Measurements from ENCODE around the gene ARHGEF28. TPM values are rescaled to one million over a fixed set of nuclear protein-coding genes. Genes with fewer than 3 reads are reported as not detected.

The ARHGEF28 gene, protein sequence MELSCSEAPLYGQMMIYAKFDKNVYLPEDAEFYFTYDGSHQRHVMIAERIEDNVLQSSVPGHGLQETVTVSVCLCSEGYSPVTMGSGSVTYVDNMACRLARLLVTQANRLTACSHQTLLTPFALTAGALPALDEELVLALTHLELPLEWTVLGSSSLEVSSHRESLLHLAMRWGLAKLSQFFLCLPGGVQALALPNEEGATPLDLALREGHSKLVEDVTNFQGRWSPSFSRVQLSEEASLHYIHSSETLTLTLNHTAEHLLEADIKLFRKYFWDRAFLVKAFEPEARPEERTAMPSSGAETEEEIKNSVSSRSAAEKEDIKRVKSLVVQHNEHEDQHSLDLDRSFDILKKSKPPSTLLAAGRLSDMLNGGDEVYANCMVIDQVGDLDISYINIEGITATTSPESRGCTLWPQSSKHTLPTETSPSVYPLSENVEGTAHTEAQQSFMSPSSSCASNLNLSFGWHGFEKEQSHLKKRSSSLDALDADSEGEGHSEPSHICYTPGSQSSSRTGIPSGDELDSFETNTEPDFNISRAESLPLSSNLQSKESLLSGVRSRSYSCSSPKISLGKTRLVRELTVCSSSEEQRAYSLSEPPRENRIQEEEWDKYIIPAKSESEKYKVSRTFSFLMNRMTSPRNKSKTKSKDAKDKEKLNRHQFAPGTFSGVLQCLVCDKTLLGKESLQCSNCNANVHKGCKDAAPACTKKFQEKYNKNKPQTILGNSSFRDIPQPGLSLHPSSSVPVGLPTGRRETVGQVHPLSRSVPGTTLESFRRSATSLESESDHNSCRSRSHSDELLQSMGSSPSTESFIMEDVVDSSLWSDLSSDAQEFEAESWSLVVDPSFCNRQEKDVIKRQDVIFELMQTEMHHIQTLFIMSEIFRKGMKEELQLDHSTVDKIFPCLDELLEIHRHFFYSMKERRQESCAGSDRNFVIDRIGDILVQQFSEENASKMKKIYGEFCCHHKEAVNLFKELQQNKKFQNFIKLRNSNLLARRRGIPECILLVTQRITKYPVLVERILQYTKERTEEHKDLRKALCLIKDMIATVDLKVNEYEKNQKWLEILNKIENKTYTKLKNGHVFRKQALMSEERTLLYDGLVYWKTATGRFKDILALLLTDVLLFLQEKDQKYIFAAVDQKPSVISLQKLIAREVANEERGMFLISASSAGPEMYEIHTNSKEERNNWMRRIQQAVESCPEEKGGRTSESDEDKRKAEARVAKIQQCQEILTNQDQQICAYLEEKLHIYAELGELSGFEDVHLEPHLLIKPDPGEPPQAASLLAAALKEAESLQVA (N-terminal part only)
- total RNA-seq (2016; rRNA removed; fragmentation: Illumina TruSeq; extraction: Trizol) (34.1 and 36.7 TPM in 2 replicates), polyA plus RNA-seq (2011; rRNA removed) (15.0 and 17.4 TPM in 2 replicates), polyA minus RNA-seq (2011; rRNA and poly(A)+ RNA removed; ENCODE audit: low replicate concordance) (7.5 and 73.0 TPM in 2 replicates), Bru-seq, nascent RNA (percentile 93 among the genes with signal in this experiment), BruChase-seq, experiment 1, labeled RNA remaining after a 6-hour chase (percentile 73 among the genes with signal in this experiment), BruChase-seq, experiment 2, labeled RNA remaining after a 2-hour chase (percentile 83 among the genes with signal in this experiment)
- total RNA-seq (2016; cell fraction: cytosol; rRNA removed; fragmentation: Illumina TruSeq; extraction: Trizol; ENCODE audit: low read depth), result 24.5 and 25.4 TPM in 2 replicates
- total RNA-seq (2016; cell fraction: insoluble cytoplasmic fraction; rRNA removed; fragmentation: Illumina TruSeq; extraction: Trizol), result 31.7 and 34.4 TPM in 2 replicates
- total RNA-seq (2016; cell fraction: membrane; rRNA removed; fragmentation: Illumina TruSeq; extraction: Trizol), result 12.5 and 13.4 TPM in 2 replicates
- 68.4 and 71.0 TPM in 2 replicates for total RNA-seq (2016; cell fraction: nucleus; rRNA removed; fragmentation: Illumina TruSeq; extraction: Trizol)
- polyA plus RNA-seq (2011; cell fraction: cytosol; rRNA removed), result 8.9 and 10.6 TPM in 2 replicates
- 37.6 and 39.6 TPM in 2 replicates for polyA plus RNA-seq (2011; cell fraction: nucleus; rRNA removed)
- 21.7 and 22.1 TPM in 2 replicates for polyA plus RNA-seq (2012)
- polyA plus RNA-seq (2016; cell fraction: cytosol; fragmentation: Illumina TruSeq; extraction: Trizol; ENCODE audit: low read depth), result 1.3 and 1.4 TPM in 2 replicates
- 19.3 and 20.1 TPM in 2 replicates for polyA plus RNA-seq (2016; cell fraction: insoluble cytoplasmic fraction; fragmentation: Illumina TruSeq; extraction: Trizol; ENCODE audit: low read depth)
- 2.5 and 2.8 TPM in 2 replicates for polyA plus RNA-seq (2016; cell fraction: membrane; fragmentation: Illumina TruSeq; extraction: Trizol; ENCODE audit: low read depth)
- 33.5 and 34.3 TPM in 2 replicates for polyA plus RNA-seq (2016; cell fraction: nucleus; fragmentation: Illumina TruSeq; extraction: Trizol; ENCODE audit: insufficient read depth, low read depth)
- 33.6 and 40.2 TPM in 2 replicates for polyA minus RNA-seq (2011; cell fraction: cytosol; rRNA and poly(A)+ RNA removed)
- 304 and 307 TPM in 2 replicates for polyA minus RNA-seq (2011; cell fraction: nucleus; rRNA and poly(A)+ RNA removed)
- long read RNA-seq, experiment 1, partial matches to known transcripts, result 10 of 14 reads
- long read RNA-seq, experiment 1, other reads (novel, unspliced or antisense), result 4 of 14 reads
- long read RNA-seq, experiment 2, partial matches to known transcripts, result 28 of 54 reads
- long read RNA-seq, experiment 2, other reads (novel, unspliced or antisense), result 26 of 54 reads

DNA sequence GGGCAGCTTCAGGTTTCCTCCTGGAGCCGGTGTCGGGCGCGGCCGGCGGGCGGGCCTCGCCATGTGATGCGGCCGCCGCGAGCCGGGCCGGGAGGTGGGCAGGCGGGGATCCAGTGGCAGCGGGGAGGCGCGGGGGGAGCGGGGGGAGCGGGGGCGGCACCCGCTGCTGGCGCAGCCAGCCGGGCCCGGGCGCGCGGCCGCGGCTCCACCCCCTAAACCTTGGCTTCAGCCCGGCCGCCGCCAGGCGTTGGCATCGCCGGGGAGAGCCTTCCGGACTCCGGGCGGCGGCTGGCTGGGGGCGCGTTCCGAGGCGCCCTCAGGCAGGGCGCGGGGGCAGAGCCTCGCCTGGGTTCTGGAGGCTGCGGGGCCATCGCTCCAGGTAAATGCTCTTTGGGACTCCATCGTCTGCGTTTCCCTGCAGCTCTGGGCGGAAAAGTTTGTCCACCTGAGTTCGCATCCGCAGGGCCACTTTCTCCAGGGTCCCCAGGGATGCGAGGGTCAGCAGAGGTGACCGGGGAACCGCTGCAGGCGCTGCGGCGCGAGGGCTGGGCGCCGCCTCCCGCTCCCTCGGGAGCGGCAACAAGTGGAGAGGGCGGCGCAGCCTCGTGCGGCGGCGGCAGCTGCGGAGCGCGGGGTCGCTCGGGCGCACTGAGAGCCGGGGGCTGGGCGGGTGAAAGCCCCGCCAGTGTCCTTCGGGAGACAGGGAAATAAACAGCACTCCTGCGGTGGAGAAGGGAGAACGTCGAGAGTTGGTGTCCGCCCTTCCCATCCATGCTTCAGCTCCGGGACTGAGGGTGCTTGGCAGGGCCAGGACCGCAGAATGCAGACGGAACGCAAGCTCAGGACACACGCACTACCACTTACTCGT is at the start of gene ARHGEF28:
ARHGEF28 (plus strand) TSS at position 253 of the 868 bp plus-strand sequence. CDS start 58,656 bp downstream, outside the sequence.
- in situ Hi-C loops (cut with HindIII; ENCODE audit: extremely low pct_ligation_motif_present, low pct_unique_long_range_greater_than_20kb) (no loop called here), intact Hi-C loops (cut with micrococcal nuclease; ENCODE audit: unreplicated experiment) (loop anchor here (2.0 to 5.0 kb wide), 3 partner anchors 35 to 66 kb away; no protein-coding TSS in a partner anchor)
- Histone ChIP-seq H3K4me3 (replicated peaks in 1 of 3; ENCODE audit: insufficient read depth in 1 of 3, low read depth in 2 of 3, low read length in 3 of 3) (peak within 1 kb of the TSS; percentile 79 to 90 (median 80)), H3K79me2 (ENCODE audit: insufficient read depth, low read length) (peaks cover 47% of the 10 kb centered on the region), H3K36me3 (replicated peaks in 1 of 2; ENCODE audit: control insufficient read depth in 1 of 2, insufficient read depth in 2 of 2, low read length in 2 of 2) (no peaks in the 10 kb centered on the region), H3K9me3 (ENCODE audit: low read length) (no peaks in the 10 kb centered on the region), H3K9ac (ENCODE audit: insufficient read depth, low read depth, low read length) (peak within 1 kb of the TSS; percentile 82), H2AFZ (ENCODE audit: low read length) (no peak within 1 kb of the TSS), H3K4me2 (ENCODE audit: low read depth, low read length) (peak within 1 kb of the TSS; percentile 99), H3K4me1 (ENCODE audit: insufficient read depth, low read length) (peaks cover 77% of the 10 kb centered on the region), H3K27me3 (ENCODE audit: control insufficient read depth in 1 of 2, insufficient read depth in 2 of 2, low read length in 2 of 2) (no peaks in the 10 kb centered on the region; a peak in 1 of 5 replicates), H3K27ac (ENCODE audit: extremely low read length, insufficient read depth, low read length) (peak within 1 kb of the TSS; percentile 81), H4K20me1 (ENCODE audit: insufficient read depth, low read length) (peaks cover 4% of the 10 kb centered on the region)
- BruUV-seq (replicated peaks), result no TSS peak
- peak; percentile 49 for DNase-seq (ENCODE audit: low spot score)
- peak; percentile 78 for ATAC-seq
- ChIA-PET POLR2A (interaction anchor here (0.9 to 4.3 kb wide), 20 partner anchors 8 to 196 kb away, joined by 3 to 30 read pairs (median 6); partner anchors contain the start of gene BTF3), CTCF (ENCODE audit: low intra/inter-chr PET ratio, low total read pairs) (no interaction called here)
- FAIRE-seq, result no peak
- under 1% methylated on average over 23 of the region's 92 CpGs for WGBS (ENCODE audit: low lambda C conversion rate)
- TF ChIP-seq RXRA (CRISPR knock-in tag; IDR thresholded peaks at IDR 0.05) (0 out of 2 replicates have a peak, but pooled peaks have one; percentile 35), NCOA5 (CRISPR knock-in tag; IDR thresholded peaks at IDR 0.05) (no peak), ZNF709 (CRISPR knock-in tag; IDR thresholded peaks at IDR 0.05) (peak; percentile 1; the same call in 1 of the 2 replicates), ZNF547 (CRISPR knock-in tag; IDR thresholded peaks at IDR 0.05) (peak; percentile 41; the same call in 1 of the 2 replicates), ZNF263 (CRISPR knock-in tag; IDR thresholded peaks at IDR 0.05) (no peak), ETV6 (CRISPR knock-in tag; conservative IDR thresholded peaks at IDR 0.05) (no peak), MXI1 (IDR thresholded peaks at IDR 0.05; ENCODE audit: borderline replicate concordance, low read depth, low read length) (peak; percentile 13; the same call in 1 of the 3 replicates), TMF1 (CRISPR knock-in tag; IDR thresholded peaks at IDR 0.05; ENCODE audit: low read depth) (no peak)
- TF ChIP-seq, protein P1, sequence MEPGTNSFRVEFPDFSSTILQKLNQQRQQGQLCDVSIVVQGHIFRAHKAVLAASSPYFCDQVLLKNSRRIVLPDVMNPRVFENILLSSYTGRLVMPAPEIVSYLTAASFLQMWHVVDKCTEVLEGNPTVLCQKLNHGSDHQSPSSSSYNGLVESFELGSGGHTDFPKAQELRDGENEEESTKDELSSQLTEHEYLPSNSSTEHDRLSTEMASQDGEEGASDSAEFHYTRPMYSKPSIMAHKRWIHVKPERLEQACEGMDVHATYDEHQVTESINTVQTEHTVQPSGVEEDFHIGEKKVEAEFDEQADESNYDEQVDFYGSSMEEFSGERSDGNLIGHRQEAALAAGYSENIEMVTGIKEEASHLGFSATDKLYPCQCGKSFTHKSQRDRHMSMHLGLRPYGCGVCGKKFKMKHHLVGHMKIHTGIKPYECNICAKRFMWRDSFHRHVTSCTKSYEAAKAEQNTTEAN (CRISPR knock-in tag; conservative IDR thresholded peaks at IDR 0.05), result no peak
- TF ChIP-seq, protein P2, sequence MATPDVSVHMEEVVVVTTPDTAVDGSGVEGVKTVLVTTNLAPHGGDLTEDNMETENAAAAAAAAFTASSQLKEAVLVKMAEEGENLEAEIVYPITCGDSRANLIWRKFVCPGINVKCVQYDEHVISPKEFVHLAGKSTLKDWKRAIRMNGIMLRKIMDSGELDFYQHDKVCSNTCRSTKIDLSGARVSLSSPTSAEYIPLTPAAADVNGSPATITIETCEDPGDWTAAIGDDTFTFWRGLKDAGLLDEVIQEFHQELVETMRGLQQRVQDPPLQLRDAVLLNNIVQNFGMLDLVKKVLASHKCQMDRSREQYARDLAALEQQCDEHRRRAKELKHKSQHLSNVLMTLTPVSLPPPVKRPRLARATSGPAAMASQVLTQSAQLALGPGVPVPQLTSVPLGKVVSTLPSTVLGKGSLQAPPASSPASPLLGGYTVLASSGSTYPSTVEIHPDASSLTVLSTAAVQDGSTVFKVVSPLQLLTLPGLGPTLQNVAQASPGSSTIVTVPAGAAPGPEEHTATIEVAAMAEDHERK (CRISPR knock-in tag; IDR thresholded peaks at IDR 0.05; ENCODE audit: low read depth), result no peak
